Lower lobe of right lung (tissue), 2 donors: ENCODE measurements around the gene BACE1-AS. TPM values are rescaled to one million over a fixed set of nuclear protein-coding genes. Genes with fewer than 3 reads are reported as not detected.

Source experiments
- ATAC-seq, 2 donors: fragments of 200-7000 bp; cut with Tn5 transposase; one replicate each; pipeline ENCODE4 v1.9.1; 2020 to 2022; ENCODE audit warnings: mild to moderate bottlenecking in 2 of 2, moderate library complexity in 2 of 2
- DNase-seq: peaks from one replicate; pipeline ENCODE4 v3.0.0-alpha.2; 2020
- H3K27ac ChIP-seq: fragments of 200-600 bp; one replicate; pipeline ENCODE4 v1.8.0; 2022
- H3K27me3 ChIP-seq: fragments of 200-600 bp; one replicate; pipeline ENCODE4 v1.8.0; 2022; ENCODE audit warnings: low read depth
- H3K36me3 ChIP-seq: fragments of 200-600 bp; one replicate; pipeline ENCODE4 v1.8.0; 2022; ENCODE audit warnings: mild to moderate bottlenecking
- H3K4me1 ChIP-seq: fragments of 200-600 bp; one replicate; pipeline ENCODE4 v1.8.0; 2022
- H3K4me3 ChIP-seq: fragments of 200-600 bp; one replicate; pipeline ENCODE4 v1.8.0; 2022; ENCODE audit warnings: mild to moderate bottlenecking
- H3K9me3 ChIP-seq: fragments of 200-600 bp; one replicate; pipeline ENCODE4 v1.8.0; 2022
- CTCF ChIP-seq: fragments of 200-600 bp; IDR thresholded peaks from one replicate; pipeline ENCODE4 v1.8.0; 2022; ENCODE audit warnings: antibody characterized with exemption, mild to moderate bottlenecking
- intact Hi-C: fragments of 100-400 bp; cut with DNase I; formaldehyde crosslinking; loops from one replicate; pipeline ENCODE4 v1.11.0; 2022
- long read RNA-seq: library from polyadenylated mRNA; unstranded; transcript quantifications from one replicate; pipeline ENCODE4 v2.0.0, GENCODE V29; 2021
- total RNA-seq: library from RNA; stranded (reverse); fragmentation: NEBNext Ultra II Directional; extraction: Animal tissue kit (Norgen Biotek cat#: 25700); gene quantifications from one replicate; pipeline ENCODE4 v1.2.1, GENCODE V29; 2021
- donor health status: DM: no; HTN: yes; CAD: no; lungs with severe emphysema.

BACE1-AS gene
- 8.6 TPM for total RNA-seq
- long read RNA-seq, partial matches to known transcripts: 0 of 3 reads
- long read RNA-seq, other reads (novel, unspliced or antisense): 2 of 3 reads

GRCh38 chr11:117290809-117291396 lies at the start of gene BACE1-AS:
TSS of gene BACE1-AS (plus strand) at chr11:117291346.
- intact Hi-C loops: no loop called here
- no peaks in the 10 kb centered on the region for H3K27me3 ChIP-seq
- no peak for TF ChIP-seq CTCF
- H3K4me1 ChIP-seq: no peaks in the 10 kb centered on the region
- ATAC-seq (no peak), DNase-seq (no peak)
- H3K27ac ChIP-seq: no peak within 1 kb of the TSS
- H3K4me3 ChIP-seq: no peak within 1 kb of the TSS
- no peaks in the 10 kb centered on the region for H3K9me3 ChIP-seq
- H3K36me3 ChIP-seq: peaks cover 78% of the 10 kb centered on the region

GRCh38 chr11:117248341-117248740 lies 42.8 kb upstream of the BACE1-AS start:
- peaks cover 75% of the 10 kb centered on the region for H3K36me3 ChIP-seq
- no peaks in the 10 kb centered on the region for H3K27me3 ChIP-seq
- no peak overlapping the region for H3K4me3 ChIP-seq
- intact Hi-C loops: no loop called here
- no peak overlapping the region for H3K27ac ChIP-seq
- DNase-seq (no peak), ATAC-seq (no peak)
- no peaks in the 10 kb centered on the region for H3K4me1 ChIP-seq
- TF ChIP-seq CTCF: no peak
- H3K9me3 ChIP-seq: no peaks in the 10 kb centered on the region

GRCh38 chr11:117249571-117249970 lies 41.6 kb upstream of the BACE1-AS start:
- DNase-seq (no peak), ATAC-seq (no peak)
- intact Hi-C loops: no loop called here
- no peaks in the 10 kb centered on the region for H3K4me1 ChIP-seq
- no peak overlapping the region for H3K27ac ChIP-seq
- TF ChIP-seq CTCF: no peak
- H3K36me3 ChIP-seq: peaks cover 74% of the 10 kb centered on the region
- H3K27me3 ChIP-seq: no peaks in the 10 kb centered on the region
- no peaks in the 10 kb centered on the region for H3K9me3 ChIP-seq
- no peak overlapping the region for H3K4me3 ChIP-seq

GRCh38 chr11:117251506-117251905 lies 39.6 kb upstream of the BACE1-AS start:
- Histone ChIP-seq H3K4me1 (no peaks in the 10 kb centered on the region), H3K27me3 (no peaks in the 10 kb centered on the region), H3K36me3 (peaks cover 65% of the 10 kb centered on the region), H3K27ac (no peak overlapping the region), H3K4me3 (no peak overlapping the region), H3K9me3 (no peaks in the 10 kb centered on the region)
- ATAC-seq (no peak), DNase-seq (no peak)
- intact Hi-C loops: no loop called here
- no peak for TF ChIP-seq CTCF

- Histone ChIP-seq H3K9me3 (no peaks in the 10 kb centered on the region), H3K27me3 (no peaks in the 10 kb centered on the region), H3K36me3 (peaks cover 31% of the 10 kb centered on the region), H3K4me3 (no peak overlapping the region), H3K27ac (no peak overlapping the region), H3K4me1 (no peaks in the 10 kb centered on the region)
- intact Hi-C loops: no loop called here
- TF ChIP-seq CTCF: no peak
- no peak for ATAC-seq
- no peak for DNase-seq
These were observed 35.2 kb upstream of the BACE1-AS start for GRCh38 chr11:117255966-117256365.
